K562 (cell line): ENCODE results near the gene YARS1. TPM values are rescaled to one million over a fixed set of nuclear protein-coding genes. Genes with fewer than 3 reads are reported as not detected.

Experiments used
- BCOR ChIP-seq: fragments of 450-650 bp; IDR thresholded peaks from 2 replicates; pipeline ENCODE4 v1.6.1; 2016
- EGR1 ChIP-seq: fragments of 450-650 bp; conservative IDR thresholded peaks from 2 replicates; pipeline ENCODE4 v1.6.1; 2017; ENCODE audit warnings: mild to moderate bottlenecking
- FOXM1 ChIP-seq, 2 experiments: fragments of 450-650 bp in 1 of 2; sonication (generic) in 1 of 2; formaldehyde crosslinking in 1 of 2; IDR thresholded peaks; 2 replicates each; pipeline versions ENCODE4 v1.6.1 to v1.9.0; 2017 to 2022; ENCODE audit warnings: low read depth in 2 of 2, mild to moderate bottlenecking in 2 of 2, missing genetic modification reagents in 1 of 2, moderate library complexity in 1 of 2
- HEY1 ChIP-seq: fragments of 250-450 bp; sonication (Bioruptor Pico); IDR thresholded peaks from 2 replicates; pipeline ENCODE4 v1.5.0; 2020; ENCODE audit warnings: mild to moderate bottlenecking, moderate library complexity, borderline replicate concordance
- NR2C2 ChIP-seq, 2 experiments: fragments of 200-800 bp in 1 of 2; sonication (Bioruptor generic) in 1 of 2; sonication (generic) in 1 of 2; formaldehyde crosslinking in 1 of 2; IDR thresholded peaks; 2 replicates each; pipeline versions ENCODE4 v1.6.1 to v1.8.0; 2016 to 2022; ENCODE audit warnings: mild to moderate bottlenecking in 1 of 2, missing compliant biosample characterization in 1 of 2, missing genetic modification characterization in 1 of 2, missing genetic modification reagents in 1 of 2
- POLR2A ChIP-seq: fragments of 450-650 bp; conservative IDR thresholded peaks from 2 replicates; pipeline ENCODE4 v1.6.1; 2016
- RFX1 ChIP-seq: fragments of 450-650 bp; IDR thresholded peaks from 2 replicates; pipeline ENCODE4 v1.6.1; 2016; ENCODE audit warnings: mild to moderate bottlenecking, moderate library complexity
- SPI1 ChIP-seq: IDR thresholded peaks from 2 replicates; pipeline ENCODE4 v1.6.1; 2011; ENCODE audit warnings: low read depth, low read length, control low read depth, borderline replicate concordance
- ZEB2 ChIP-seq: fragments of 450-650 bp; IDR thresholded peaks from 2 replicates; pipeline ENCODE4 v1.6.1; 2016
- ZNF589 ChIP-seq: fragments of 200-800 bp; sonication (Bioruptor generic); IDR thresholded peaks from 2 replicates; pipeline ENCODE4 v1.6.1; 2016; ENCODE audit warnings: low read depth, missing genetic modification characterization, missing compliant biosample characterization
- polyA plus RNA-seq, 8 experiments: library from polyadenylated mRNA; depleted of rRNA in 4 of 8; stranded (reverse) in 5 of 8; unstranded in 3 of 8; fragments of >200 nt; fragmentation: Nextera tagmentation in 2 of 8; fragmentation: Illumina TruSeq in 1 of 8; extraction: Ambion mirVana in 2 of 8; extraction: Trizol in 1 of 8; gene quantifications; 2 replicates each; pipeline versions ENCODE4 v1.2.1 to v1.2.3, GENCODE V29; 2011 to 2014; ENCODE audit warnings: inconsistent platforms in 1 of 8, missing spikeins in 1 of 8
- total RNA-seq, 7 experiments: library from RNA; depleted of rRNA in 6 of 7; stranded (reverse); fragments of >200 nt in 6 of 7; fragmentation: Illumina TruSeq in 2 of 7; extraction: Trizol in 2 of 7; gene quantifications; 2 replicates each; pipeline versions ENCODE4 v1.2.1 to v1.2.3, GENCODE V29; 2011 to 2021; ENCODE audit warnings: low replicate concordance in 1 of 7
- TF ChIP-seq, protein P1 (sequence below): sonication (generic); formaldehyde crosslinking; IDR thresholded peaks from 2 replicates; pipeline ENCODE4 v1.9.0; 2022; ENCODE audit warnings: mild to moderate bottlenecking, missing genetic modification reagents
- TF ChIP-seq, protein P2 (sequence below): IDR thresholded peaks from 2 replicates; pipeline ENCODE4 v1.6.1; 2011; ENCODE audit warnings: borderline replicate concordance, low read depth, mild to moderate bottlenecking, moderate library complexity, low read length; ENCODE audit not compliant: insufficient read depth, poor library complexity, severe bottlenecking
- TF ChIP-seq, protein P3 (sequence below): fragments of 200-800 bp; sonication (Bioruptor generic); IDR thresholded peaks from 2 replicates; pipeline ENCODE4 v1.6.1; 2017; ENCODE audit warnings: missing genetic modification characterization, missing compliant biosample characterization
- TF ChIP-seq, protein P4 (sequence below), 2 experiments: fragments of 450-650 bp; formaldehyde crosslinking in 1 of 2; IDR thresholded peaks; 2 replicates each; pipeline versions ENCODE4 v1.4.0 to v1.6.1; 2014 to 2020; ENCODE audit warnings: mild to moderate bottlenecking in 2 of 2, borderline replicate concordance in 1 of 2, low read depth in 1 of 2

YARS1 gene
- total and polyA plus RNA-seq, 9 of the 15 experiments (the other 6 are each of a cell fraction or from before 2014, with no cell fraction given), result 66.2 to 336 (median 201) TPM

DNA sequence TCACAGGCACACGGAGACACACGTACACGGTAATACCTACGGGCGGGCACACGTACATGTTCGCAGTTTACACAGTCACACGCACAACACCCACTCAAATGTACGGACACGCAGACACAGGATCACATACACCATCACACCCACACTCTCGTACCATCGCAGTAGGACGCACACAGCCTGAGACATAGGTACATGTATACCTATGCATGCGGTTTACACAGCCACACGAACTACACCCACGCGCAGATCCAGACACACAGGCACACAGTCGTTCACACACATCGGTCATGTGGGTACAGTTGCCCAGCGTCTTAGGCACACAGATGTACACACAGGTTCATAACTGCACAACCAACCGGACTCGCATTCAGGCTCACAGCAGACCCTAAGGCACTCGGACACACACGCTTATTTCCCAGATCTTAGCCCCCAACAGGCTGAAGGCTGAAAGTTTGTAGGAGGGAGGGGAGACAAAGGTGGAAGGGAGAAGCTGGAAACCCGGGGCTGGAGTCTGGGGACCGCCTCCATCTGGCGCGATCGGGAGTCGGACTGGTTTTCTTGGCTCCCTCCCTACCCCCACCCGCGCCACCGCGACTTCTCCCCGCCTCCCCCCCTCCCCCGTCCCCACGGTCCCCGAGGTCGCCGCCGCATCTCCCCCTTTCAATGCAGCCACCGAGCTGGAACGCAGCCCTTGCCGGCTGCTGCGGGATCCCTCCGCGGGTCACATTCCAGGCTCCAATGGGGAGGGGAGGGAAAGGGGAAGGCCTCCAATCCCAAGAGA is 62.7 kb downstream of the YARS1 start (continued):
- TF ChIP-seq FOXM1 (IDR thresholded peaks at IDR 0.05; ENCODE audit: low read depth) (no peak), FOXM1 (CRISPR knock-in tag; IDR thresholded peaks at IDR 0.05; ENCODE audit: low read depth) (0 out of 2 replicates have a peak, but pooled peaks have one; percentile 53), ZNF589 (CRISPR knock-in tag) (no peak), HEY1 (CRISPR knock-in tag) (no peak), ZEB2 (peak; percentile 60; the same call in 1 of the 2 replicates), NR2C2 (CRISPR knock-in tag; IDR thresholded peaks at IDR 0.05) (no peak), NR2C2 (tag; IDR thresholded peaks at IDR 0.05) (0 out of 2 replicates have a peak, but pooled peaks have one; percentile 4), POLR2A (peak; percentile 53), BCOR (peak; percentile 69), RFX1 (no peak), EGR1 (peak; percentile 93), SPI1 (0 out of 2 replicates have a peak, but pooled peaks have one; percentile 3)
- TF ChIP-seq, protein P1, sequence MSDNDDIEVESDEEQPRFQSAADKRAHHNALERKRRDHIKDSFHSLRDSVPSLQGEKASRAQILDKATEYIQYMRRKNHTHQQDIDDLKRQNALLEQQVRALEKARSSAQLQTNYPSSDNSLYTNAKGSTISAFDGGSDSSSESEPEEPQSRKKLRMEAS, result peak; percentile 58; the same call in 1 of the 2 replicates
- TF ChIP-seq, protein P2, sequence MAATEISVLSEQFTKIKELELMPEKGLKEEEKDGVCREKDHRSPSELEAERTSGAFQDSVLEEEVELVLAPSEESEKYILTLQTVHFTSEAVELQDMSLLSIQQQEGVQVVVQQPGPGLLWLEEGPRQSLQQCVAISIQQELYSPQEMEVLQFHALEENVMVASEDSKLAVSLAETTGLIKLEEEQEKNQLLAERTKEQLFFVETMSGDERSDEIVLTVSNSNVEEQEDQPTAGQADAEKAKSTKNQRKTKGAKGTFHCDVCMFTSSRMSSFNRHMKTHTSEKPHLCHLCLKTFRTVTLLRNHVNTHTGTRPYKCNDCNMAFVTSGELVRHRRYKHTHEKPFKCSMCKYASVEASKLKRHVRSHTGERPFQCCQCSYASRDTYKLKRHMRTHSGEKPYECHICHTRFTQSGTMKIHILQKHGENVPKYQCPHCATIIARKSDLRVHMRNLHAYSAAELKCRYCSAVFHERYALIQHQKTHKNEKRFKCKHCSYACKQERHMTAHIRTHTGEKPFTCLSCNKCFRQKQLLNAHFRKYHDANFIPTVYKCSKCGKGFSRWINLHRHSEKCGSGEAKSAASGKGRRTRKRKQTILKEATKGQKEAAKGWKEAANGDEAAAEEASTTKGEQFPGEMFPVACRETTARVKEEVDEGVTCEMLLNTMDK, result peak; percentile 15
- TF ChIP-seq, protein P3, sequence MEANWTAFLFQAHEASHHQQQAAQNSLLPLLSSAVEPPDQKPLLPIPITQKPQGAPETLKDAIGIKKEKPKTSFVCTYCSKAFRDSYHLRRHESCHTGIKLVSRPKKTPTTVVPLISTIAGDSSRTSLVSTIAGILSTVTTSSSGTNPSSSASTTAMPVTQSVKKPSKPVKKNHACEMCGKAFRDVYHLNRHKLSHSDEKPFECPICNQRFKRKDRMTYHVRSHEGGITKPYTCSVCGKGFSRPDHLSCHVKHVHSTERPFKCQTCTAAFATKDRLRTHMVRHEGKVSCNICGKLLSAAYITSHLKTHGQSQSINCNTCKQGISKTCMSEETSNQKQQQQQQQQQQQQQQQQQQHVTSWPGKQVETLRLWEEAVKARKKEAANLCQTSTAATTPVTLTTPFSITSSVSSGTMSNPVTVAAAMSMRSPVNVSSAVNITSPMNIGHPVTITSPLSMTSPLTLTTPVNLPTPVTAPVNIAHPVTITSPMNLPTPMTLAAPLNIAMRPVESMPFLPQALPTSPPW, result peak; percentile 40; the same call in 1 of the 2 replicates
- TF ChIP-seq, protein P4, sequence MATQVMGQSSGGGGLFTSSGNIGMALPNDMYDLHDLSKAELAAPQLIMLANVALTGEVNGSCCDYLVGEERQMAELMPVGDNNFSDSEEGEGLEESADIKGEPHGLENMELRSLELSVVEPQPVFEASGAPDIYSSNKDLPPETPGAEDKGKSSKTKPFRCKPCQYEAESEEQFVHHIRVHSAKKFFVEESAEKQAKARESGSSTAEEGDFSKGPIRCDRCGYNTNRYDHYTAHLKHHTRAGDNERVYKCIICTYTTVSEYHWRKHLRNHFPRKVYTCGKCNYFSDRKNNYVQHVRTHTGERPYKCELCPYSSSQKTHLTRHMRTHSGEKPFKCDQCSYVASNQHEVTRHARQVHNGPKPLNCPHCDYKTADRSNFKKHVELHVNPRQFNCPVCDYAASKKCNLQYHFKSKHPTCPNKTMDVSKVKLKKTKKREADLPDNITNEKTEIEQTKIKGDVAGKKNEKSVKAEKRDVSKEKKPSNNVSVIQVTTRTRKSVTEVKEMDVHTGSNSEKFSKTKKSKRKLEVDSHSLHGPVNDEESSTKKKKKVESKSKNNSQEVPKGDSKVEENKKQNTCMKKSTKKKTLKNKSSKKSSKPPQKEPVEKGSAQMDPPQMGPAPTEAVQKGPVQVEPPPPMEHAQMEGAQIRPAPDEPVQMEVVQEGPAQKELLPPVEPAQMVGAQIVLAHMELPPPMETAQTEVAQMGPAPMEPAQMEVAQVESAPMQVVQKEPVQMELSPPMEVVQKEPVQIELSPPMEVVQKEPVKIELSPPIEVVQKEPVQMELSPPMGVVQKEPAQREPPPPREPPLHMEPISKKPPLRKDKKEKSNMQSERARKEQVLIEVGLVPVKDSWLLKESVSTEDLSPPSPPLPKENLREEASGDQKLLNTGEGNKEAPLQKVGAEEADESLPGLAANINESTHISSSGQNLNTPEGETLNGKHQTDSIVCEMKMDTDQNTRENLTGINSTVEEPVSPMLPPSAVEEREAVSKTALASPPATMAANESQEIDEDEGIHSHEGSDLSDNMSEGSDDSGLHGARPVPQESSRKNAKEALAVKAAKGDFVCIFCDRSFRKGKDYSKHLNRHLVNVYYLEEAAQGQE (IDR thresholded peaks at IDR 0.05; ENCODE audit: borderline replicate concordance), result peak; percentile 75
- TF ChIP-seq, protein P4 (CRISPR knock-in tag; IDR thresholded peaks at IDR 0.05; ENCODE audit: low read depth), result no peak
